HepG2 (cell line): ENCODE measurements around the gene DCP1B. TPM values are rescaled to one million over a fixed set of nuclear protein-coding genes. Genes with fewer than 3 reads are reported as not detected.

Experiments
- ATAC-seq: fragments of 200-7000 bp; cut with Tn5 transposase; 3 replicates; pipeline ENCODE4 v1.9.1; 2020; ENCODE audit warnings: mild to moderate bottlenecking, moderate library complexity
- BruUV-seq: library from RNA; stranded (reverse); fragments of 400-500 nt; replicated peaks from 2 replicates; lab custom pipeline; 2021; lab: Mats Ljungman, UMichigan
- CTCF ChIA-PET: fragments of 300-600 bp; formaldehyde crosslinking; extraction: SDS; loops from one replicate; lab custom pipeline; 2021; ENCODE audit warnings: low total read pairs, inconsistent platforms, low intra/inter-chr PET ratio; lab: Yijun Ruan, JAX
- POLR2A ChIA-PET: fragments of 350-600 bp; sonication (Branson Sonifier 250); formaldehyde crosslinking; loops from one replicate; lab custom pipeline; 2020; ENCODE audit warnings: antibody characterized with exemption, inconsistent platforms; lab: Yijun Ruan, JAX
- DNase-seq: peaks from one replicate; pipeline ENCODE4 v3.0.0-alpha.2; 2015; ENCODE audit warnings: low spot score
- FAIRE-seq: peaks from 3 replicates; lab custom pipeline; 2011; peaks lifted over from hg19 to GRCh38; lab: Jason Lieb, UNC
- H2AFZ ChIP-seq: one replicate; pipeline ENCODE4 v1.6.1; 2011; ENCODE audit warnings: low read length, inconsistent platforms
- H3K27ac ChIP-seq: fragments of 300-600 bp; 3 replicates; pipeline ENCODE4 v1.8.0; 2011; ENCODE audit warnings: mixed run types, mild to moderate bottlenecking, mixed read lengths, low read length, inconsistent platforms; ENCODE audit not compliant: insufficient read depth; ENCODE audit errors: extremely low read length
- H3K27me3 ChIP-seq, 2 experiments: fragments of 200-600 bp in 1 of 2; 2 replicates in 1 of 2; 3 replicates in 1 of 2; pipeline versions ENCODE4 v1.6.0 to v1.8.0; 2011; ENCODE audit warnings: low read length in 2 of 2, mild to moderate bottlenecking in 2 of 2, moderate library complexity in 2 of 2, inconsistent platforms in 1 of 2; ENCODE audit not compliant: insufficient read depth in 2 of 2, control insufficient read depth in 1 of 2
- H3K36me3 ChIP-seq, 2 experiments: fragments of 200-600 bp in 1 of 2; replicated peaks in 1 of 2; 2 replicates in 1 of 2; 3 replicates in 1 of 2; pipeline versions ENCODE4 v1.5.1 to v1.8.0; 2011; ENCODE audit warnings: low read length in 2 of 2, inconsistent platforms in 1 of 2; ENCODE audit not compliant: insufficient read depth in 2 of 2, control insufficient read depth in 1 of 2
- H3K4me1 ChIP-seq: 2 replicates; pipeline ENCODE4 v1.5.1; 2012; ENCODE audit warnings: low read length, inconsistent platforms; ENCODE audit not compliant: insufficient read depth
- H3K4me2 ChIP-seq: 2 replicates; pipeline ENCODE4 v1.6.0; 2011; ENCODE audit warnings: low read depth, low read length, inconsistent platforms
- H3K4me3 ChIP-seq, 3 experiments: fragments of 200-600 bp in 1 of 3; sonication (generic), shearing (Covaris generic) in 1 of 3; replicated peaks in 1 of 3; 2 replicates each; pipeline ENCODE4 v1.5.1; 2011 to 2016; ENCODE audit warnings: low read length in 3 of 3, inconsistent platforms in 2 of 3, low read depth in 2 of 3, mild to moderate bottlenecking in 2 of 3, control low read depth in 1 of 3, mixed read lengths in 1 of 3; ENCODE audit not compliant: insufficient read depth in 1 of 3
- H3K79me2 ChIP-seq: one replicate; pipeline ENCODE4 v1.6.1; 2011; ENCODE audit warnings: low read length, inconsistent platforms; ENCODE audit not compliant: insufficient read depth
- H3K9ac ChIP-seq: 2 replicates; pipeline ENCODE4 v1.6.0; 2011; ENCODE audit warnings: mild to moderate bottlenecking, low read depth, low read length, inconsistent platforms; ENCODE audit not compliant: insufficient read depth
- H3K9me3 ChIP-seq: 2 replicates; pipeline ENCODE4 v1.5.1; 2012; ENCODE audit warnings: mild to moderate bottlenecking, low read length
- H4K20me1 ChIP-seq: 2 replicates; pipeline ENCODE4 v1.6.0; 2011; ENCODE audit warnings: inconsistent platforms, mild to moderate bottlenecking, low read length, moderate library complexity; ENCODE audit not compliant: insufficient read depth
- MAFF ChIP-seq: IDR thresholded peaks from 2 replicates; pipeline ENCODE4 v1.6.1; 2011; ENCODE audit warnings: low read depth, low read length, improper control_type of control experiment
- MAFK ChIP-seq, 2 experiments: IDR thresholded peaks in 1 of 2; conservative IDR thresholded peaks in 1 of 2; 2 replicates each; pipeline ENCODE4 v1.6.1; 2011; ENCODE audit warnings: improper control_type of control experiment in 2 of 2, low read length in 2 of 2
- POLR2G ChIP-seq: fragments of 200-400 bp; formaldehyde crosslinking; IDR thresholded peaks from 2 replicates; pipeline ENCODE4 v1.6.1; 2018; ENCODE audit warnings: mild to moderate bottlenecking, low read depth, low read length, moderate library complexity
- STAG1 ChIP-seq: sonication (generic); formaldehyde crosslinking; IDR thresholded peaks from 2 replicates; pipeline ENCODE4 v1.4.0; 2020; ENCODE audit warnings: missing genetic modification reagents
- ZNF317 ChIP-seq: sonication (generic); formaldehyde crosslinking; IDR thresholded peaks from 2 replicates; pipeline ENCODE4 v1.5.0; 2020; ENCODE audit warnings: mild to moderate bottlenecking, missing genetic modification reagents
- ZNF879 ChIP-seq: sonication (generic); formaldehyde crosslinking; IDR thresholded peaks from 2 replicates; pipeline ENCODE4 v1.8.1; 2023; ENCODE audit warnings: missing genetic modification reagents
- WGBS: methylation state at CpG from one replicate; pipeline ENCODE4 v1.1.6; 2017; ENCODE audit warnings: low lambda C conversion rate; 5-methylcytosine and 5-hydroxymethylcytosine counted together
- in situ Hi-C: cut with HindIII; loops from 2 replicates; pipeline ENCODE4 v1.10.0; 2017; ENCODE audit warnings: low pct_unique_long_range_greater_than_20kb; ENCODE audit not compliant: extremely low pct_ligation_motif_present
- intact Hi-C: fragments of 100-400 bp; cut with micrococcal nuclease; formaldehyde crosslinking; loops from one replicate; pipeline ENCODE4 v1.10.0; 2022; ENCODE audit not compliant: unreplicated experiment
- polyA plus RNA-seq, 8 experiments: library from polyadenylated mRNA; depleted of rRNA in 3 of 8; stranded (reverse) in 7 of 8; unstranded in 1 of 8; fragments of >200 nt; fragmentation: Illumina TruSeq in 4 of 8; extraction: Trizol in 4 of 8; gene quantifications; 2 replicates each; pipeline versions ENCODE4 v1.2.1 to v1.2.3, GENCODE V29; 2011 to 2016; ENCODE audit warnings: low read depth in 4 of 8, missing spikeins in 1 of 8, mixed read lengths in 1 of 8; ENCODE audit not compliant: insufficient read depth in 1 of 8
- total RNA-seq, 5 experiments: library from RNA; depleted of rRNA; stranded (reverse); fragments of >200 nt; fragmentation: Illumina TruSeq; extraction: Trizol; gene quantifications; 2 replicates each; pipeline ENCODE4 v1.2.3, GENCODE V29; 2016; ENCODE audit warnings: low read depth in 1 of 5

DCP1B gene
- total and polyA plus RNA-seq, 2 of the 13 experiments (the other 11 are each of a cell fraction or from before 2014, with no cell fraction given) = 11.4 to 27.2 TPM

DNA sequence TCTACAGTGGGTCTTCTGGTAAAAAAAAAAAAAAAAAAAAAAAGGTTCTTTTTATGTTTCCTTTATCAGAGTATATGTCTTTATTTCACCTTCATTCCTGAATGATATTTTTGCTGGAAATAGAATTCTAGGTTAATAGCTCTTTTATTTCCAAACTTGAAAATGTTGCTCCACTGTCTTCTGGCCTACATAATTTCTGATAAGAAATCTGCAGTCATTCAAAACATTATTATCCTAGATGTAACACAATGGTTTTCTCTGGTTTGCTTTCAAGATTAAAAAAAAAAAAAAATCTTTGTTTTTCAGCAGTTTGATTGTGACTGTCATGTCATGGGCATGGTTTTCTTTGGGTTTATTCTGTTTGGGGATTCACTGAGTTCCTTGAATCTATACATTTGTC is 19.5 kb downstream of the DCP1B start:
- intact Hi-C loops = no loop called here
- TF ChIP-seq POLR2G (no peak), ZNF317 (CRISPR knock-in tag) (peak; percentile 99)
- ATAC-seq (no peak), FAIRE-seq (no peak), DNase-seq (no peak)
- H3K4me3 ChIP-seq = no peak overlapping the region
- no peak overlapping the region for H3K9ac ChIP-seq
- no peaks in the 10 kb centered on the region for H4K20me1 ChIP-seq
- no peaks in the 10 kb centered on the region for H3K4me1 ChIP-seq
- H3K27ac ChIP-seq = no peak overlapping the region
- no TSS peak for BruUV-seq
- POLR2A ChIA-PET = no interaction called here
- H3K27me3 ChIP-seq = no peaks in the 10 kb centered on the region
- H3K79me2 ChIP-seq = no peaks in the 10 kb centered on the region
- H3K4me2 ChIP-seq = no peak overlapping the region
- in situ Hi-C loops = no loop called here
- no peak overlapping the region for H2AFZ ChIP-seq
- H3K36me3 ChIP-seq = peaks cover 2 to 21% of the 10 kb centered on the region in 2 experiments; a peak in 4 of 5 replicates
- H3K9me3 ChIP-seq = peaks cover 11% of the 10 kb centered on the region
- CTCF ChIA-PET = no interaction called here

DNA sequence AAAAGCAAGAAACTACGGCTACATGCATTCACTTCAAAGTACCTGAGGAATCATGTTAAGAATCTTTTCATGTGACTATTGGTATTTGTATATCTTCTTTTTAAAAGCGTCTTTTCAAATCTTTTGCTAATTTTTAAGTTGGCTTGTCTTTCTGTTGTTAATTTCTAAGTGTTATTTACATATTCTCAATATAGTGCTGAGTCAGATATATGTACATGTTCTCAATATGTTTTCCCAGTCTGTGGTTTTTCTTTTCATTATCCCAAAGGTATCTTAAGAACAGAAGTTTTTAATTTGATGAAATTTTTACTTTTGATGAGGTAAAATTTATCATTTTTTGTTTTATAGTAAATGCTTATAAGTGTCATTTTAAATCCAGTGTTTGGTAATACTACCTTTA is 24.0 kb downstream of the DCP1B start:
- BruUV-seq = no TSS peak
- CTCF ChIA-PET = no interaction called here
- ATAC-seq = no peak
- Histone ChIP-seq H3K79me2 (no peaks in the 10 kb centered on the region), H3K4me1 (peaks cover 6% of the 10 kb centered on the region; the same call in 1 of the 2 replicates), H3K4me2 (no peak overlapping the region), H3K9ac (no peak overlapping the region), H3K36me3 (no peaks in the 10 kb centered on the region), H3K4me3 (no peak overlapping the region), H3K27me3 (no peaks in the 10 kb centered on the region), H2AFZ (no peak overlapping the region), H3K27ac (no peak overlapping the region), H3K9me3 (peaks cover 5% of the 10 kb centered on the region), H4K20me1 (no peaks in the 10 kb centered on the region; the same call in 1 of the 2 replicates)
- in situ Hi-C loops = no loop called here
- WGBS = 96% methylated on average over 2 of the region's 2 CpGs
- POLR2A ChIA-PET = no interaction called here
- TF ChIP-seq STAG1 (CRISPR knock-in tag) (no peak), MAFF (peak; percentile 79), MAFK (conservative IDR thresholded peaks at IDR 0.05 in 1 of 2, IDR thresholded peaks at IDR 0.05 in 1 of 2; ENCODE audit: low read length in 2 of 2) (peak; percentile 74 to 91), ZNF879 (CRISPR knock-in tag) (no peak)
- intact Hi-C loops = no loop called here
- no peak for FAIRE-seq
- no peak for DNase-seq
